ENCODE measurements around the gene STYK1. TPM values are rescaled to one million over a fixed set of nuclear protein-coding genes. Genes with fewer than 3 reads are reported as not detected.

STYK1 gene
- total RNA-seq, 1 donor from 2014 or later, result not detected

DNA sequence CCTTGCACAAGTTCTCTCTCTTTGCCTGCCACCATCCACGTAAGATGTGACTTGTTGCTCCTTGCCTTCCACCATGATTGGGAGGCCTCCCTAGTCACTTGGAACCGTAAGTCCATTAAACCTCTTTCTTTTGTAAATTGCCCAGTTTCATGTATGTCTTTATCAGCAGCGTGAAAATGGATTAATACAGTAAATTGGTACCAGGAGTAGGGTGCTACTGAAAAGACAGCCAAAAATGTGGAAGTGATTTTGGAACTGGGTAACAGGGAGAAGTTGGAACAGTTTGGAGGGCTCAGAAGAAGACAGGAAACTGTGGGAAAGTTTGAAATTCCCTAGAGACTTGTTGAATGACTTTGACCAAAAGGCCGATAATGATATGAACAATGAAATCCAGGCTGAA is 27.9 kb downstream of the STYK1 start:
- no peaks in the 10 kb centered on the region for H3K4me1 Mint-ChIP-seq
- peaks cover 9% of the 10 kb centered on the region for H3K36me3 Mint-ChIP-seq (ENCODE audit: low read depth)
- no peak overlapping the region for H3K27ac Mint-ChIP-seq (ENCODE audit: unreplicated experiment)
- H3K4me3 Mint-ChIP-seq, result no peak overlapping the region
- TF ChIP-seq, protein P1, sequence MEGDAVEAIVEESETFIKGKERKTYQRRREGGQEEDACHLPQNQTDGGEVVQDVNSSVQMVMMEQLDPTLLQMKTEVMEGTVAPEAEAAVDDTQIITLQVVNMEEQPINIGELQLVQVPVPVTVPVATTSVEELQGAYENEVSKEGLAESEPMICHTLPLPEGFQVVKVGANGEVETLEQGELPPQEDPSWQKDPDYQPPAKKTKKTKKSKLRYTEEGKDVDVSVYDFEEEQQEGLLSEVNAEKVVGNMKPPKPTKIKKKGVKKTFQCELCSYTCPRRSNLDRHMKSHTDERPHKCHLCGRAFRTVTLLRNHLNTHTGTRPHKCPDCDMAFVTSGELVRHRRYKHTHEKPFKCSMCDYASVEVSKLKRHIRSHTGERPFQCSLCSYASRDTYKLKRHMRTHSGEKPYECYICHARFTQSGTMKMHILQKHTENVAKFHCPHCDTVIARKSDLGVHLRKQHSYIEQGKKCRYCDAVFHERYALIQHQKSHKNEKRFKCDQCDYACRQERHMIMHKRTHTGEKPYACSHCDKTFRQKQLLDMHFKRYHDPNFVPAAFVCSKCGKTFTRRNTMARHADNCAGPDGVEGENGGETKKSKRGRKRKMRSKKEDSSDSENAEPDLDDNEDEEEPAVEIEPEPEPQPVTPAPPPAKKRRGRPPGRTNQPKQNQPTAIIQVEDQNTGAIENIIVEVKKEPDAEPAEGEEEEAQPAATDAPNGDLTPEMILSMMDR (conservative IDR thresholded peaks at IDR 0.05), result no peak
- DNase-seq (ENCODE audit: low read depth, low spot score), result no peak
- peaks cover 25% of the 10 kb centered on the region for H3K9me3 Mint-ChIP-seq
- H3K27me3 Mint-ChIP-seq (ENCODE audit: low read depth), result peaks cover 20% of the 10 kb centered on the region

DNA sequence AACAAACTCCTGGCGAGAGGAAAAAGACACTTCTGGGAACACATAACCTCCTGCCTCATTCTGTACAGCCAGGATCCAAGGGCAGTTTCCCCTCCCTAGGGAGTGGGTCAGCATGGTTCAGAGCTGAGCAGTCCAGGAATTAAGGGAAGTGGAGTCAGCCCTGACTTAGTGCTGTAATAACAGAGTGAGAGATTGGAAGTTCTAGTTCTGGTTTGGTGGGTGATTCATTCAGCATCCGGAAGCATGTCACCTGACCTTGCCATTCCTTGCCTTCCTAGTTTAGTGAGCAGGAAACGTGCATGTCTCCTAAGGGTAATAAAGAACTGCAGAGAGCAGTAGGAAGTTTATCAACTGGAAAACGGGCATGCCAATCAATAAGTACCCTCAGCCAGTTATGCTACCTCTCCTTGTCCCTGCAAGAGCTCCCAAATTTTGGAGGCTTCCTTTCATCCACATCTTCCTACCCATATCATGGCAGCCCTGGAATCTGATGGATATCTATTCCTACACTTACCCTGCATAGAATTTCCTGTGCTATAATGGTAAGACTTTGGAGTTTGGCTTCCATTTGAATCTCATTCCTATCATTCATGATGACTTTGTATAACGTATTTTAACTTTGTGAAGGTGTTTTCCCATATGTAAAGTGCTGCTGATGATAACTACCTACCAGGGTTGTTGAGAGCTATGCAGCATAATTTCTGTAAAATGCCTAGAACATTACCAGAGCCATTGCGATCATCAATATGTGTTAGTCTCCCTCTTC is 31.9 kb downstream of the STYK1 start:
- Mint-ChIP-seq H3K27ac (ENCODE audit: unreplicated experiment) (no peak overlapping the region), H3K4me1 (no peaks in the 10 kb centered on the region), H3K27me3 (ENCODE audit: low read depth) (peaks cover 20% of the 10 kb centered on the region), H3K9me3 (peaks cover 19% of the 10 kb centered on the region), H3K4me3 (no peak overlapping the region), H3K36me3 (ENCODE audit: low read depth) (peaks cover 7% of the 10 kb centered on the region)
- TF ChIP-seq, protein P1 (conservative IDR thresholded peaks at IDR 0.05), result no peak
- DNase-seq (ENCODE audit: low read depth, low spot score), result no peak

DNA sequence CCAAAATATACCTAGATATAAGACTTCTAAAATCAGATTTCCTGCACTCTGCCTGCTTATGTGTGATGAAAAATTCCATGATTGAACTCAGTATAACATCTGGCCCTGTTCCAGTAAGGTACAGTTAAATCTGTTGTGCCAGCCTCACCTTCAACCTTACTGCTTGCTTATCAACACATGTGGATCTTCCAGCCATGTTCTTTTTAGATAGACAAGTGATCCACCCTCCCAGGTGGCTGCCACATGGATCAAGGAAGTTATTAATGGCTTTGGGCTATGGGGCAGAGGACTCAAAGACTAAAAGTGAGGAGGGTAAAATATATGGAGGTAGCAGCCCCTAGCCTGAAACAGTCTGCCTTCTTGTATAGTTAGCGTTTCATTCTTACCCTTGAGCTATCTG is 35.1 kb downstream of the STYK1 start:
- no peak for DNase-seq (ENCODE audit: low read depth, low spot score)
- no peaks in the 10 kb centered on the region for H3K9me3 Mint-ChIP-seq
- H3K27ac Mint-ChIP-seq (ENCODE audit: unreplicated experiment), result no peak overlapping the region
- H3K27me3 Mint-ChIP-seq (ENCODE audit: low read depth), result peaks cover 15% of the 10 kb centered on the region
- H3K36me3 Mint-ChIP-seq (ENCODE audit: low read depth), result no peaks in the 10 kb centered on the region
- TF ChIP-seq, protein P1 (conservative IDR thresholded peaks at IDR 0.05), result no peak
- no peak overlapping the region for H3K4me3 Mint-ChIP-seq
- H3K4me1 Mint-ChIP-seq, result no peaks in the 10 kb centered on the region

DNA sequence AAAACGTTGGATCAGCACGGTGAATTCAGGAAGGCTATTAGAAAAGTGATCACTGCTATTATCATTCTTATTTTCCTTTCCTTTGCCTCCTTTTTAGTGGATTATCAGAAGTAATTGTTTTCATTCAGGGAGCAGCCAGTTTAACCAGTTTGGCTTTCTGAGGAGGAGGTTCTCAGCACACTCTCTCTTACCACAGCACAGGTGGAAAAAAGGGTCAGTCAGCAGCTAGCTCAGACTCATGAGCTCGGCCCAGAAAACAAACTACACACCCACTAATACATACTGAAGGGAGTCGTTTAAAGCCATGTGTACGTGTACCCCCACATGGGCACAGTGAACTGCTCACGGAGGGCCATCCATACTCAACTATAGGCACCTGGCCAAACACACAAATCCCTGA is 37.2 kb downstream of the STYK1 start:
- Mint-ChIP-seq H3K9me3 (no peaks in the 10 kb centered on the region), H3K27me3 (ENCODE audit: low read depth) (peaks cover 26% of the 10 kb centered on the region), H3K27ac (ENCODE audit: unreplicated experiment) (no peak overlapping the region), H3K36me3 (ENCODE audit: low read depth) (no peaks in the 10 kb centered on the region), H3K4me1 (no peaks in the 10 kb centered on the region), H3K4me3 (no peak overlapping the region)
- DNase-seq (ENCODE audit: low read depth, low spot score), result no peak
- TF ChIP-seq, protein P1 (conservative IDR thresholded peaks at IDR 0.05), result no peak

DNA sequence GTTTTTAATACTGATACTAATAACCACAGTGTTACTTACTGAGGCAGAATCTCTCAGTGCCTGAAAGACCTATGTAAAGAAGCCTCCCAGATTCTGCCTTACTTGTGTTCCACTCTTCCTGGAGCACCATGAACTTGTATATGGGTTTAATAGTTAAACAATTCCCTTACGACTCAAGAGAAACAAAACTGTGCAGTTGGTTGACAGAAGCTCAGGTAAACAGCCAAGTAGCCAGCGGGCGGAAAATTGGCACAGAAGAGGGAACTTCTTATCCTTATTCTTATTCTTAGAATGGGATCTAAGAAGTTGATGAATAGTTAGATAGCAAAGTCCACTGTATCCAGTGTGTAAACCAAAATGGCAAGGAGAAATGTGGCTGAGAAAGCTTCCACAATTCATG is 37.7 kb downstream of the STYK1 start:
- TF ChIP-seq, protein P1 (conservative IDR thresholded peaks at IDR 0.05), result no peak
- no peaks in the 10 kb centered on the region for H3K9me3 Mint-ChIP-seq
- H3K4me3 Mint-ChIP-seq, result no peak overlapping the region
- H3K27me3 Mint-ChIP-seq (ENCODE audit: low read depth), result peaks cover 26% of the 10 kb centered on the region
- DNase-seq (ENCODE audit: low read depth, low spot score), result no peak
- no peaks in the 10 kb centered on the region for H3K36me3 Mint-ChIP-seq (ENCODE audit: low read depth)
- H3K27ac Mint-ChIP-seq (ENCODE audit: unreplicated experiment), result no peak overlapping the region
- no peaks in the 10 kb centered on the region for H3K4me1 Mint-ChIP-seq

Measured in neural crest cell (in vitro differentiated cells).